GM12874 (cell line): ENCODE measurements around the gene ADCY2.

Experiments
- TF ChIP-seq, protein P1 (sequence below): IDR thresholded peaks from 2 replicates; pipeline ENCODE4 v1.5.1; 2011; ENCODE audit warnings: low read depth, mild to moderate bottlenecking, control low read depth, low read length, moderate library complexity; ENCODE audit not compliant: insufficient read depth

Gene ADCY2

DNA sequence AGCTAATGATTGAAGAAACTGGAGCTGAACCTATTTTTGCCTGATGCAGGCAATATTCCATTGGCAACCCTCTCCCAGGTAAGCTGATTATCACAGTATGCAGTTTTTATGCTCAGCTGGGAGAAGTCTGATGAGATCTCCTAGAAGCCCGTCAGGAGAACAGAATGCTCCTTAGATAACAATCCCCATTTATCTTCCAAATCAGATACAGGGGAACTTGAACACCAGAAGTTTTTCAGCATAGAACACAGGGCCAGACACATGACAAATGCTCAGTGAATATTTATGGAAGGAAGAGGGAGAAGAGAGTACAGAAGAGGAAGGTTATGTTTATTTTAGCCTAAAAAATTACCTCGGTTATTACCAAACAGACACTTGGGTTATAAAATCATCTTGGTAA lies 417.1 kb downstream of the ADCY2 start:
- TF ChIP-seq, protein P1, sequence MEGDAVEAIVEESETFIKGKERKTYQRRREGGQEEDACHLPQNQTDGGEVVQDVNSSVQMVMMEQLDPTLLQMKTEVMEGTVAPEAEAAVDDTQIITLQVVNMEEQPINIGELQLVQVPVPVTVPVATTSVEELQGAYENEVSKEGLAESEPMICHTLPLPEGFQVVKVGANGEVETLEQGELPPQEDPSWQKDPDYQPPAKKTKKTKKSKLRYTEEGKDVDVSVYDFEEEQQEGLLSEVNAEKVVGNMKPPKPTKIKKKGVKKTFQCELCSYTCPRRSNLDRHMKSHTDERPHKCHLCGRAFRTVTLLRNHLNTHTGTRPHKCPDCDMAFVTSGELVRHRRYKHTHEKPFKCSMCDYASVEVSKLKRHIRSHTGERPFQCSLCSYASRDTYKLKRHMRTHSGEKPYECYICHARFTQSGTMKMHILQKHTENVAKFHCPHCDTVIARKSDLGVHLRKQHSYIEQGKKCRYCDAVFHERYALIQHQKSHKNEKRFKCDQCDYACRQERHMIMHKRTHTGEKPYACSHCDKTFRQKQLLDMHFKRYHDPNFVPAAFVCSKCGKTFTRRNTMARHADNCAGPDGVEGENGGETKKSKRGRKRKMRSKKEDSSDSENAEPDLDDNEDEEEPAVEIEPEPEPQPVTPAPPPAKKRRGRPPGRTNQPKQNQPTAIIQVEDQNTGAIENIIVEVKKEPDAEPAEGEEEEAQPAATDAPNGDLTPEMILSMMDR = no peak

DNA sequence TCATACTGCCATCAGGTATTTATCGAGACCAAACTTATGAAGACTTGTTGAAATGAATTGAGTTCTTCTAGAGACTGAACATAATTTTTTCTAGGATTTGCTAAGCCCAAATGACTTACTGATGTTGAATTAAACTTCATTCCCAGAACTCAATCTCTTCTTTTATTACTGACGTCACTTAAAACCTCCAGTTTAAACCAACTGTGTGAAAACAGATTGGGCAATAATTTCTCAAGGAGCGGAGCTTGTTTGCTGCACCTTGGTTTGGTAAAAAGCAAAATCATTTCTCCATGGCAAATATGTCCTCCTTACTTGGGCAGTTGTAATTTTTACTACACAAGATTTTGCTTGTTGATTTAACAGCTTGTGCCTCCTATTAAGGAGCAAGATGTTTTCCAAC lies 417.6 kb downstream of the ADCY2 start:
- TF ChIP-seq, protein P1 = no peak

DNA sequence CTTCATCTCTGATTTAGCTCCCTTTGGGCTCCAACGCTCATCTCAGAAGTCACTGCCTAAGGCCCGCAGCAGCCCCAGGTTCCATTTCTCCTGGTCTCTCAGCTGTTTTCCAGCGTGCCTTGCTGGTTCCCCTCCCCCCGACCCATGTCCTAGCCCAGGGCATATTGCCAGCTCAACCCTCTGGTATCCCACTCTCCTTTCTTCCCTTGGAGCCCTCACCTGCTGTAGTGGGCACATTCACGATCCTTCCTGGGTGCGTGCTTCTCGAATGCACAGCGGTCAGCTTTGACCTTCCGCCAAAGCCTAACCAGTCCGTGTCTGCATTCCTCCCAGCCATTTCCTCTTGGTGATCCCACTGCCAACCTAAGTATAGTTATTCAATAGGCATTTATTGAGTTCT lies 418.9 kb downstream of the ADCY2 start:
- TF ChIP-seq, protein P1 = no peak

DNA sequence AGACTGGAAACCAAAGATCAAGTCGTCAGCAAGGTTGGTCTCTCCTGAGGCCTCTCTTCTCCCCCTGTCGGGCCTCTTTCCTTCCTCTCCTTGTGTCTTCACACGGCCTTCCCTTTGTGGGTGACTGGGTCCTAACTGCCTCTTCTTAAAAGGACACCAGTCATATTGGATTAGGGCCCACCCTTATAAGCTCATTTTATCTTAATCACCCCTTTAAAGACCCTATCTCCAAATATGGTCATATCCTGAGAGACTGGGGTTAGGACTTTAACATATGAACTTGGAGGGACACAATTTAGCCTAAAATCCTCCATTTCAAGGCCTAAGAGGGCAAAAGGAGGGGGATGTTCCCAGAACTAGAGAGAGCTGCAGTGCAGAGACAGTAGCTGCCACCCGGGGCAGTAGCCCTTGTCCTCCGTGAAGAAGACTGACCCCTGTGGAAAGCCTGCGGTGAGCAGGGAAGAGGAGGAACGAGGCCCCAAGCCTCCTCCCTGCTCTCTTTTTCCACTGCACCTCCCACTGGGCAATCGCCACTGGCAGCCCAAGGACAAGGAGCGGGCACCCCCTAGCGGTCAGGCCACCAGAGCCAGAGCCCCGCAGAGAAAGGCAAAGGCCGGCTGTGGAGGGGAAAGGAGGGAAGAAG lies 420.1 kb downstream of the ADCY2 start:
- TF ChIP-seq, protein P1 = peak; percentile 97

DNA sequence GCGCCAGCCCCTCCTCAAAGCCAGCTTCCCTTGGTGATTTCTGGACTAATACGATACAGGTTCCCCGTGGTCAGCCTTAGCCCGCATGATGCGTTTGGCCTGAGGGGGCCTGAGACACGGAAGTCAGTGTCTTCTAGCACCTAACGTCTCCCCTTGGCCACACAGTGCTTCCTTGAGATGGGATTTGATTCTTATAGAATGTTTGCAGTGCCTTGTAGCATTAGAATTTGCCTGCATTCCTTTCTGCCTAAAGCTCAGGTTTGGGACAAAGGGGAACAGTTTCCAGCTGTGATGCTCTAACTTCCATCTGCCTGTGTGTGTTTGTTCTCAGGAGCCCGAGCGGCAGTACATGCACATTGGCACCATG lies 420.6 kb downstream of the ADCY2 start:
- TF ChIP-seq, protein P1 = no peak

DNA sequence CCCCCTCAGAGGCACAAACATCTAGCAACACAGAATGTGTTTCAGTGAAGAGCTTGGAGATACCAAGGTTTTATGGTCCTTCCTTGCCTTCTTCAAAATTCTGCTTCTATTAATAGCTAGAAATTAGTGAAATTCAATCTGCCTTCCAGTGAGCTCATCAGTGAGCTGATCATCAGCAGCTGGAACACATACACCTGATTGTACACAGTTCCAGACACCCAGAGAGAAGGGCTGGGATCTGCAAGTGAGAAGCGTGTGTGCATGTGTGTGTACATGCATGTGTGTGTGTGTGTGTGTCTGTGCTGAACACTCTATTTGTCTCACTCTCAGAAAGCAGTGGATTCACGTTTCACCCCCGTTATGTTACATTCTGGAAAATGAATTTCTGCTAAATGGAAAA lies 426.5 kb downstream of the ADCY2 start:
- TF ChIP-seq, protein P1 = no peak

DNA sequence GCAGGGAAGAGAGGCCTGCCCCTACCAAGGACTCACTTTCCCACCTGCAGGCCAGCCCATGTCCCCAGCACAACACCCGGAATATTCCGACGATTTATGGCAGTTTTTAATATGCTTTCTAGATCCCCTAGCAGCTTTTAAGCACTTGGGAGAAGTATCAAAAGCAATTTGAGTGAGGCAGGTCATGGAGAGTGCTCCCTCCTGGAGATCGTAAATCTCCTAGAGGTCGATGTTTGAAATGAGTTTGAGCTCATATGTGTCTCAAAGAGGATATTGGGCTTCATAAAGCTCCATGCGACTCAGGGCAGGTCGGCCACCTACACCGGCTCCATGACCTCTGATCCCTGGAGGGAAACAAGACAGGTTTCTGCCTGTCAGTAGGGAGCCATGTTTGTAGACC lies 427.7 kb downstream of the ADCY2 start:
- TF ChIP-seq, protein P1 = no peak
